Measurements from ENCODE around the gene PAFAH1B2. TPM values are rescaled to one million over a fixed set of nuclear protein-coding genes. Genes with fewer than 3 reads are reported as not detected.

The PAFAH1B2 gene
- total RNA-seq, 6 experiments from 2014 or later, result 113 to 130 (median 122) TPM

DNA sequence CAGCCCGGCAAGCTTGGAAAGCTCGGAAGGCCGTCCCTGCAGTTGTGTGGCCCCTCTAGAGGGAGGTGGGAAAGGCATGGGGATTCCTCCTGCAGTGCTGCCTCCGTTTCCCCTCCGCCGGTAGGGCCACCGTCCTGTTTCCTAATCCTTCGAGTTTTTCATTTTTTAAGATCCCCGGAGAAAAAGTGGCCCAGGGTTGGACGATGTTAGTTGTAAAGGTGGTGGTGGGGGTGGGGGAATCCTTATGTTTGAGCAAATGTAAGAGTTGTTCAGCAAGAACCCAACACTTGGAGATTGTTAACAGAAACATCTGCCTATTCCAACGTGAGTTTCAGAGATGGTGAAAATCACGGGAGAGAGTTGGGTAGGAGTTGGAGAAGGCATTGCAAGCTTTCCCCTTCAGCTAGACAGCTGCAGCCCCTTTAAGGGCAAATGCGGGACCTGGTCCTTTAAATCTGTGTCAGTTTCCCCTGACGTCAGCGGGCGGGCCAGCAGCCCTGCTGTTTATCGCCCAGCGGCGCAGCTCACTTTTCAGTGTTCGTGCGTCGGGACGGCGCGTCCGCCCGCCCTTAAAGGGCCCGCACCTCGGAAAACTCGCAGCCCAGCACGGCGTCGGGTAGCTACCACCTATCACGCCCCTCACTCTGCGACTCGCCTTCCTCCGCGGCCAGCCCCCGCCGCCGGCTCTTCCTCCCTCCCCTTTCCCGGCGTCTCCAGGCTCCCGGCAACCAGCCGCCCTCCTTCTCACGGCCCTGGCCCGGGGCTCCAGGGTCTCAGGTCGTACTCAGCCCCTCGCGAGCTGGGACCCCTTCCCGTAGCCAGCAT is 34.3 kb downstream of the PAFAH1B2 start, which contains the start of gene SIDT2:
Gene SIDT2 (plus strand): TSS at position 534 of the 825 bp plus-strand sequence. CDS start 521 bp downstream, outside the sequence.
- Mint-ChIP-seq H3K27ac (peak within 1 kb of the TSS; percentile 91), H3K9me3 (no peaks in the 10 kb centered on the region), H3K27me3 (ENCODE audit: insufficient read depth) (peaks cover 4% of the 10 kb centered on the region; the same call in 1 of the 2 replicates)

DNA sequence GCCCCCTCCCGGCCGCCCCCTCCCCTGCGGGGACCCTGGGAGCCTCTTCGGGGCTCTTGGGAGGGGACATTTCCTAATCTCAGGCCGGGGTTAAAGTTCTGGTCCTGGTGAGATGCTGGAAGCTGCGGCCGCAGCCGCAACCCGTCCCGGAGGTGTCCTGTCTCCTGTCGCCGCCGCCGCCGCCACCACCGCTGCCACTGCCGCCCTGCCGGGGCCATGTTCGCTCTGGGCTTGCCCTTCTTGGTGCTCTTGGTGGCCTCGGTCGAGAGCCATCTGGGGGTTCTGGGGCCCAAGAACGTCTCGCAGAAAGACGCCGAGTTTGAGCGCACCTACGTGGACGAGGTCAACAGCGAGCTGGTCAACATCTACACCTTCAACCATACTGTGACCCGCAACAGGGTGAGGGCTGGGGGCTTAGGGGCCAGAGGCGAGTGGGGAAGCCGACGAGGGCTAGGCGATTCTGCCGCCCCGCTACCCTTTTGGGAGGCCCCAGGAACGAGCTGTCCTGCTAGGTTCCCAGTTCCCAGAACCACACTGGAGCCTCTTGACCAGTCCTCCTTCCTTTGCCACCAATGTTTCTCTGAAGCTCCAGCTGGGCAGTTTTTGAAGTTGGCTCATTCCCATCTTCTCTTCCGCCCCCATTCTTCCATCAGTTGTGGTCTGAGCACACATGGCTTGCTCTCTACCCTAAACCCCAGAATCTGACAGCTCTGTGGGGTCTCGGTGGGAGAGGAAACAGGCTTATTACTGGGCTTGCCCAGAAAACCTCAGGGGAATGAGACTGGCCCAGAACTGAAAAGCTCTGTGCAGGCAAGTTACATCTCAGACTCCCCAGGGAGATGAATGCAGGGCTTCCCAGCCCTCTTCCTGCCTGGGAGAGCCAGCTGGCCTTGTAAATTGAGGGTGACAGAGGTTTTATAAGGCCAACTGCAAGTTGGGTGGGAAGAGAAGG is 35.2 kb downstream of the PAFAH1B2 start:
- TF ChIP-seq CTCF (IDR thresholded peaks at IDR 0.05), result no peak
- H3K27ac Mint-ChIP-seq, result peak overlapping the region; percentile 91
- peaks cover 31% of the 10 kb centered on the region for H3K4me1 Mint-ChIP-seq (ENCODE audit: low read depth)
- H3K9me3 Mint-ChIP-seq, result no peaks in the 10 kb centered on the region
- H3K36me3 Mint-ChIP-seq (ENCODE audit: low read depth), result no peaks in the 10 kb centered on the region; the same call in 1 of the 2 replicates
- peak overlapping the region; percentile 98 for H3K4me3 Mint-ChIP-seq
- no peak for DNase-seq
- H3K27me3 Mint-ChIP-seq (ENCODE audit: insufficient read depth), result no peaks in the 10 kb centered on the region

More for the DNA sequence above, 34.3 kb downstream of the PAFAH1B2 start, which contains the start of gene SIDT2:
- Mint-ChIP-seq H3K4me1 (ENCODE audit: low read depth) (peaks cover 38% of the 10 kb centered on the region), H3K4me3 (peak within 1 kb of the TSS; percentile 98), H3K36me3 (ENCODE audit: low read depth) (no peaks in the 10 kb centered on the region; the same call in none of the 2 replicates)
- no peak for TF ChIP-seq CTCF (IDR thresholded peaks at IDR 0.05)
- DNase-seq, result peak; percentile 85

DNA sequence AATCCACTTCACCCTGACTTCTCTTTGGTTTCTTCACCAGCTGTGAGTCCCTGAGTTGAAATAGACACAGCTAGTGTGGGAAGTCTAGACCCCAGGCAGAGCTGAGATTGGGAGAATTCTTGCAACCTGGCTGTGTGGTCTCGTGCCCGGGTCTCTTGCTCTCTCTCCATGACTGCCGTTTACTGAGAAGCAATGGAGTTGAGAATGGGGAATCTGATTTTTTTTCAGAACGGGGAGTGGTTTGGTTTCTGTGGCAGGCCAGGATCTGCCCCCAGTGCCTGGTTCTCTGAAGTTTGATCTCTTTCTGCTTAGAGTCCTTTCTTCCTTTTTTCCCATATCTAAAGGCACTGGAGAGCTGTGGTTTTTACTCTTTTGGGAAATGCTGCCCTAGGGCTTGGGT is 35.9 kb downstream of the PAFAH1B2 start:
- no peak for DNase-seq
- Mint-ChIP-seq H3K4me1 (ENCODE audit: low read depth) (peaks cover 31% of the 10 kb centered on the region), H3K36me3 (ENCODE audit: low read depth) (no peaks in the 10 kb centered on the region; the same call in 1 of the 2 replicates), H3K4me3 (peak overlapping the region; percentile 98), H3K27ac (peak overlapping the region; percentile 91), H3K9me3 (no peaks in the 10 kb centered on the region), H3K27me3 (ENCODE audit: insufficient read depth) (no peaks in the 10 kb centered on the region)
- no peak for TF ChIP-seq CTCF (IDR thresholded peaks at IDR 0.05)

DNA sequence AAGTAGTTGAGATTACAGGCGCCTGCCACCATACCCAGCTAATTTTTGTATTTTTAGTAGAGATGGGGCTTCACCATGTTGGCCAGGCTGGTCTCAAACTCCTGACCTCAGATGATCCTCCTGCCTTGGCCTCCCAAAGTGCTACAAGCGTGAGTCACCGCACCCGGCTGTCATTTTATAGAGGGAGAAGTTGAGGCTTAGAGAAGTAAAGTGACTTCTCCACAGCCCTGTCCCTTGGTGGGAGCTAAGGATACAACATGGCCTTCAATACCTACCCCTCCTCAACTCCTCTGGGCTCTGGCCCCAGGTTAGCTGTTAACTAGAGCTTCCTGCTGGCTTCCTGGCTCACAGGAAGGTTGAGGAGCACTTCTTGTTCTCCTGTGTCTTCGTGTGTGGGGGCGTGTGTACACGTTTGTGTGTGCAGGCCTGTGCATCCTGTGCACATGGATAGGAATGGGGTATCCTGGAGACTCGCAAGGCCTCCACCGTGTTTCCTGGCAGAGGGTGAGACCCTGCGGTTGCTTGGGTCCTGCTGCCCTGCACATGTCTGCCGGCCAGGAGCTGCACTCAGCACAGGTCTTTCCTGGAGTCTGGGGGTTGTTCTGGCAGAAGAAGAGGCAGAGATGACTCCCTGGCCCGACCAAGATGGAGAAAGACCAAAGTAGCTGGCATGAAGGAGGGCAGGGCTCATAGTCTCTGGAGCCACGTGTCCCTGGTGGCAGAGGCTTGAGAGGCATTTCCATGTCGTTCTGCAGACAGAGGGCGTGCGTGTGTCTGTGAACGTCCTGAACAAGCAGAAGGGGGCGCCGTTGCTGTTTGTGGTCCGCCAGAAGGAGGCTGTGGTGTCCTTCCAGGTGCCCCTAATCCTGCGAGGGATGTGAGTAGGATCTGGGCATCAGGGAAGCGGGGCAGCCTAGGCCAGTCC is 36.8 kb downstream of the PAFAH1B2 start:
- Mint-ChIP-seq H3K9me3 (no peaks in the 10 kb centered on the region), H3K27me3 (ENCODE audit: insufficient read depth) (no peaks in the 10 kb centered on the region), H3K36me3 (ENCODE audit: low read depth) (peaks cover 5% of the 10 kb centered on the region; the same call in 1 of the 2 replicates), H3K27ac (peak overlapping the region; percentile 91), H3K4me1 (ENCODE audit: low read depth) (peaks cover 31% of the 10 kb centered on the region), H3K4me3 (peak overlapping the region; percentile 98)
- TF ChIP-seq CTCF (IDR thresholded peaks at IDR 0.05), result peak; percentile 82
- DNase-seq, result peak; percentile 77
